PC-9 (cell line): Measurements from ENCODE around the gene TBCD. TPM values are rescaled to one million over a fixed set of nuclear protein-coding genes. Genes with fewer than 3 reads are reported as not detected.
"Not testable (repeated sequence)": the region's sequence is repeated elsewhere in the genome, so short reads cannot be mapped to it uniquely, and the experiment has no call there.

Source experiments
- BruUV-seq: library from RNA; stranded (reverse); fragments of 400-500 nt; replicated peaks from 2 replicates; lab custom pipeline; 2021; lab: Mats Ljungman, UMichigan
- CTCF ChIA-PET: fragments of 300-600 bp; sonication (Branson Sonifier 250); formaldehyde crosslinking; loops from one replicate; lab custom pipeline; 2022; ENCODE audit warnings: antibody characterized with exemption; lab: Charles Lee
- POLR2A ChIA-PET: fragments of 300-600 bp; sonication (Branson Sonifier 250); formaldehyde crosslinking; loops from one replicate; lab custom pipeline; 2022; ENCODE audit warnings: antibody characterized with exemption; ENCODE audit not compliant: unreplicated experiment; lab: Charles Lee
- DNase-seq, 2 experiments: peaks; one replicate each; pipeline versions ENCODE4 v3.0.0 to v3.0.0-alpha.2; 2015 to 2022; ENCODE audit warnings: mixed read lengths in 1 of 2
- H2AFZ ChIP-seq: fragments of 200-600 bp; sonication (generic); 2 replicates; pipeline ENCODE4 v1.8.1; 2017; ENCODE audit warnings: antibody characterized with exemption
- H3F3A ChIP-seq: fragments of 200-600 bp; sonication (generic); 2 replicates; pipeline ENCODE4 v1.8.1; 2017; ENCODE audit warnings: antibody characterized with exemption, mild to moderate bottlenecking, low read depth; ENCODE audit not compliant: insufficient read depth
- H3K27ac ChIP-seq: fragments of 200-600 bp; sonication (generic); 2 replicates; pipeline ENCODE4 v1.6.1; 2016; ENCODE audit warnings: mixed run types
- H3K27me3 ChIP-seq: fragments of 200-600 bp; sonication (generic); 2 replicates; pipeline ENCODE4 v1.6.1; 2016; ENCODE audit warnings: low read depth, mixed run types; ENCODE audit not compliant: insufficient read depth
- H3K36me3 ChIP-seq: fragments of 200-600 bp; sonication (generic); 2 replicates; pipeline ENCODE4 v1.6.1; 2016; ENCODE audit warnings: low read depth, mixed run types
- H3K4me1 ChIP-seq: fragments of 200-600 bp; sonication (generic); replicated peaks from 2 replicates; pipeline ENCODE4 v1.6.1; 2016; ENCODE audit warnings: mixed run types; ENCODE audit not compliant: insufficient read depth
- H3K4me2 ChIP-seq: fragments of 200-600 bp; sonication (generic); 2 replicates; pipeline ENCODE4 v1.6.1; 2017; ENCODE audit warnings: mixed run types
- H3K4me3 ChIP-seq: fragments of 200-600 bp; sonication (generic); 2 replicates; pipeline ENCODE4 v1.6.1; 2016; ENCODE audit warnings: mixed run types
- H3K79me2 ChIP-seq: fragments of 200-600 bp; sonication (generic); 2 replicates; pipeline ENCODE4 v1.6.1; 2017; ENCODE audit warnings: low read depth, mixed run types
- H3K9me2 ChIP-seq: fragments of 200-600 bp; sonication (generic); 2 replicates; pipeline ENCODE4 v1.8.1; 2017; ENCODE audit warnings: mild to moderate bottlenecking; ENCODE audit not compliant: insufficient read depth
- H3K9me3 ChIP-seq: fragments of 200-600 bp; sonication (generic); 2 replicates; pipeline ENCODE4 v1.8.1; 2016; ENCODE audit warnings: low read depth; ENCODE audit not compliant: insufficient read depth
- H4K20me1 ChIP-seq: fragments of 200-600 bp; sonication (generic); 2 replicates; pipeline ENCODE4 v1.8.1; 2017; ENCODE audit not compliant: insufficient read depth
- EZH2 ChIP-seq: fragments of 200-600 bp; sonication (generic); IDR thresholded peaks from 2 replicates; pipeline ENCODE4 v1.8.0; 2017; ENCODE audit warnings: antibody characterized with exemption, low read depth
- intact Hi-C: fragments of 100-400 bp; cut with micrococcal nuclease; formaldehyde crosslinking; loops from one replicate; pipeline ENCODE4 v1.10.0; 2022; ENCODE audit not compliant: unreplicated experiment
- total RNA-seq: library from RNA; stranded (reverse); gene quantifications from 2 replicates; pipeline ENCODE4 v1.2.3, GENCODE V29; 2021
- TF ChIP-seq, protein P1 (sequence below): fragments of 200-600 bp; sonication (generic); conservative IDR thresholded peaks from 2 replicates; pipeline ENCODE4 v1.6.1; 2017; ENCODE audit warnings: mixed run types, antibody characterized with exemption, mild to moderate bottlenecking, moderate library complexity

Gene TBCD
- total RNA-seq, 1 experiment from 2014 or later, result 115 TPM

DNA sequence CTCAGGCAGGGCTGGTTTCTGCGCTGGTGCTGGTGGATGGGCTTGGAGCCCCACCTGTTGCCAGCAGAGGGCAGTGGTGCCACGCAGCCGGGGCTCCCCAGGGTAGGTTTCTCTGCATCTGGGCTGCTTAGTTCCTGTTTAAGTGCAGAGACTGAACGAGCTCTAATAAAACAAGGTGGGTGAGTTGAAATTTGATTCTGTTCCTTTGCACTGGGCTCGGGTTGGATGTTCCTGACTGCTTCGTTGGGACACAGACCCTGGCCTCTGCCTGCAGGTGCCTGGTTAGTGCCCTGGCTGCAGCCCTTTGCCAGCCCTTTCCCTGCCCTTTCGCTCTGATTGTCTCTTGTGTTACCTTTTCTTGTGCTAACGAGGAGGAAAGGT, 30.0 kb downstream of the TBCD start:
- H3K27ac ChIP-seq, result no peak overlapping the region
- ChIA-PET CTCF (interaction anchor here (0.6 to 1.5 kb wide), 4 partner anchors 82 to 201 kb away, joined by 3 to 4 read pairs (median 4); no protein-coding TSS in a partner anchor), POLR2A (interaction anchor here (0.6 kb wide), 1 partner anchor 65 kb away, joined by 5 read pairs; no protein-coding TSS in a partner anchor)
- no peaks in the 10 kb centered on the region for H3K27me3 ChIP-seq
- H4K20me1 ChIP-seq, result no peaks in the 10 kb centered on the region
- no peaks in the 10 kb centered on the region for H3K9me3 ChIP-seq
- no peak overlapping the region for H2AFZ ChIP-seq
- H3K9me2 ChIP-seq, result no peaks in the 10 kb centered on the region
- H3K36me3 ChIP-seq, result no peaks in the 10 kb centered on the region
- TF ChIP-seq, protein P1, sequence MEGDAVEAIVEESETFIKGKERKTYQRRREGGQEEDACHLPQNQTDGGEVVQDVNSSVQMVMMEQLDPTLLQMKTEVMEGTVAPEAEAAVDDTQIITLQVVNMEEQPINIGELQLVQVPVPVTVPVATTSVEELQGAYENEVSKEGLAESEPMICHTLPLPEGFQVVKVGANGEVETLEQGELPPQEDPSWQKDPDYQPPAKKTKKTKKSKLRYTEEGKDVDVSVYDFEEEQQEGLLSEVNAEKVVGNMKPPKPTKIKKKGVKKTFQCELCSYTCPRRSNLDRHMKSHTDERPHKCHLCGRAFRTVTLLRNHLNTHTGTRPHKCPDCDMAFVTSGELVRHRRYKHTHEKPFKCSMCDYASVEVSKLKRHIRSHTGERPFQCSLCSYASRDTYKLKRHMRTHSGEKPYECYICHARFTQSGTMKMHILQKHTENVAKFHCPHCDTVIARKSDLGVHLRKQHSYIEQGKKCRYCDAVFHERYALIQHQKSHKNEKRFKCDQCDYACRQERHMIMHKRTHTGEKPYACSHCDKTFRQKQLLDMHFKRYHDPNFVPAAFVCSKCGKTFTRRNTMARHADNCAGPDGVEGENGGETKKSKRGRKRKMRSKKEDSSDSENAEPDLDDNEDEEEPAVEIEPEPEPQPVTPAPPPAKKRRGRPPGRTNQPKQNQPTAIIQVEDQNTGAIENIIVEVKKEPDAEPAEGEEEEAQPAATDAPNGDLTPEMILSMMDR, result peak; percentile 88
- TF ChIP-seq EZH2, result no peak
- H3F3A ChIP-seq, result no peaks in the 10 kb centered on the region
- no TSS peak for BruUV-seq
- peaks cover 4% of the 10 kb centered on the region; the same call in 1 of the 2 replicates for H3K4me1 ChIP-seq
- no peaks in the 10 kb centered on the region for H3K79me2 ChIP-seq
- intact Hi-C loops, result loop anchor here (5.0 kb wide), 1 partner anchor 135 kb away; no protein-coding TSS in a partner anchor
- DNase-seq, result peak; percentile 61 to 85
- peak overlapping the region; percentile 40 for H3K4me2 ChIP-seq
- H3K4me3 ChIP-seq, result no peak overlapping the region

DNA sequence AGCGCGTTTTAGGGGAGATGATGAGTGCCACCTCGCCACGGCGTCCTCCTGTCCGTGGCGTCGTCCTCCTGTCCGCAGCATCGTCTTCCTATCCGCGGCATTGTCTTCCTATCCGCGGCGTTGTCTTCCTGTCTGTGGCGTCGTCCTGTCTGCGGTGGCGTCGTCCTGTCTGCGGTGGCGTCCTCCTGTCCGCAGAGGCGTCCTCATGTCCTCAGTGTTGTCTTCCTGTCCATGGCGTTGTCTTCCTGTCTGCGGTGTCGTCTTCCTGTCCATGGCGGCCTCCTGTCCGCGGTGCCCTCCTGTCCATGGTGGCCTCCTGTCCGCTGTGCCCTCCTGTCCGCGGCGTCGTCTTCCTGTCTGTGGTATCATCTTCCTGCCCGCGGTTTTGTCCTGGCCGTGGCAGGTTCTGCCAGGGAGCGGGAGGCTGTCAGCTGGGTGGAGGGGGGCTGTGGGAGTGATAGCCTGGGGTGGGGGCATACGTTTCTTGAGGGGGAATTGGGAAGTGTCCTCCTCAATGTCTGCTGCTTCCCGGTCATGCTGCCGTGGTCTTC, 30.9 kb downstream of the TBCD start:
- POLR2A ChIA-PET, result no interaction called here
- Histone ChIP-seq H3K27ac (no peak overlapping the region), H3K79me2 (no peaks in the 10 kb centered on the region), H3K36me3 (no peaks in the 10 kb centered on the region), H3K4me3 (no peak overlapping the region), H3K9me2 (no peaks in the 10 kb centered on the region), H3K9me3 (no peaks in the 10 kb centered on the region), H3K27me3 (no peaks in the 10 kb centered on the region), H3F3A (no peaks in the 10 kb centered on the region), H4K20me1 (no peaks in the 10 kb centered on the region), H2AFZ (no peak overlapping the region), H3K4me1 (peaks cover 4% of the 10 kb centered on the region; the same call in 1 of the 2 replicates), H3K4me2 (no peak overlapping the region)
- intact Hi-C loops, result loop anchor here (5.0 kb wide), 1 partner anchor 135 kb away; no protein-coding TSS in a partner anchor
- TF ChIP-seq EZH2, result no peak
- TF ChIP-seq, protein P1, result no peak
- CTCF ChIA-PET, result no interaction called here
- no peak for DNase-seq
- BruUV-seq, result no TSS peak

DNA sequence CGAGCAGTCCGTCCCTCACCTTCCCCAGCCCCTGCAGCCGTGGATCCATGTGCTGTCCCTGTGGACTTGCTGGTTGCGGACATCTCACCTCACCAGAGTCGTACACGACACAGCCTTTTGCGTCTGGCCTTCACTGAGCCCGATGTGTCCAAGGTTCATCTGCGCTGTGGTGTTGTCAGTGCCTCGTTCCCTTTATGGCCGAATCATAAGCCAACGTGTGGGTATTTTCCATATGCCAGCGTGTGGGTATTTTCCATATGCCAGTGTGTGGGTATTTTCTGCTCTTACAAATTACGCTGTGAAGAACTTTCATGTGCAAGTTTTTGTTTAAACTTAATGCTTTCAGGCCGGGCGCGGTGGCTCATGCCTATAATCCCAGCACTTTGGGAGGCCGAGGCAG, 31.6 kb downstream of the TBCD start:
- Histone ChIP-seq H3K36me3 (no peaks in the 10 kb centered on the region), H3K9me2 (no peaks in the 10 kb centered on the region), H3K4me2 (no peak overlapping the region), H3K27ac (no peak overlapping the region), H3K4me3 (no peak overlapping the region), H3K79me2 (no peaks in the 10 kb centered on the region), H2AFZ (no peak overlapping the region), H3F3A (no peaks in the 10 kb centered on the region), H3K4me1 (peaks cover 4% of the 10 kb centered on the region; the same call in 1 of the 2 replicates), H3K9me3 (no peaks in the 10 kb centered on the region), H3K27me3 (no peaks in the 10 kb centered on the region), H4K20me1 (no peaks in the 10 kb centered on the region)
- ChIA-PET POLR2A (no interaction called here), CTCF (no interaction called here)
- intact Hi-C loops, result loop anchor here (5.0 kb wide), 1 partner anchor 134 kb away; no protein-coding TSS in a partner anchor
- TF ChIP-seq EZH2, result no peak
- TF ChIP-seq, protein P1, result no peak
- DNase-seq, result no peak
- no TSS peak for BruUV-seq

DNA sequence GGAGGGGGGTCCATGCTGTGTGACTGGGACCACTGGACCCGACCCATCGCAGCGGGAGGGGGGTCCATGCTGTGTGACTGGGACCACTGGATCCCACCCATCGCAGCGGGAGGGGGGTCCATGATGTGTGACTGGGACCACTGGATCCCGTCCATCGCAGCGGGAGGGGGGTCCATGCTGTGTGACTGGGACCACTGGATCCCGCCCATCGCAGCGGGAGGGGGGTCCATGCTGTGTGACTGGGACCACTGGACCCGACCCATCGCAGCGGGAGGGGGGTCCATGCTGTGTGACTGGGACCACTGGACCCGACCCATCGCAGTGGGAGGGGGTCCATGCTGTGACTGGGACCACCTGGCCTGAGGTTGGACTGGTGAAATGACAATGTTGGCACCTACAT, 33.7 kb downstream of the TBCD start:
- H3K4me1 ChIP-seq, H4K20me1 ChIP-seq, CTCF ChIA-PET, H3K36me3 ChIP-seq, H3K79me2 ChIP-seq, H3K27ac ChIP-seq, DNase-seq, H3K4me3 ChIP-seq, H3K9me3 ChIP-seq, POLR2A ChIA-PET, H3K4me2 ChIP-seq, intact Hi-C loops, H3F3A ChIP-seq, H3K27me3 ChIP-seq, H3K9me2 ChIP-seq, H2AFZ ChIP-seq, BruUV-seq: not testable (repeated sequence)
